Measurements from ENCODE around the gene SOWAHA.

SOWAHA gene

GRCh38 chr5:132767150-132767549, 46.0 kb upstream of the SOWAHA start:
- H3K27ac ChIP-seq, result no peak overlapping the region
- no peak for TF ChIP-seq CTCF (conservative IDR thresholded peaks at IDR 0.05)
- TF ChIP-seq ZFX (IDR thresholded peaks at IDR 0.05), result no peak

- H3K27ac ChIP-seq, result no peak overlapping the region
- TF ChIP-seq CTCF (conservative IDR thresholded peaks at IDR 0.05), result no peak
- TF ChIP-seq ZFX (IDR thresholded peaks at IDR 0.05), result no peak
These were observed 44.6 kb upstream of the SOWAHA start for GRCh38 chr5:132768485-132768868.

DNA sequence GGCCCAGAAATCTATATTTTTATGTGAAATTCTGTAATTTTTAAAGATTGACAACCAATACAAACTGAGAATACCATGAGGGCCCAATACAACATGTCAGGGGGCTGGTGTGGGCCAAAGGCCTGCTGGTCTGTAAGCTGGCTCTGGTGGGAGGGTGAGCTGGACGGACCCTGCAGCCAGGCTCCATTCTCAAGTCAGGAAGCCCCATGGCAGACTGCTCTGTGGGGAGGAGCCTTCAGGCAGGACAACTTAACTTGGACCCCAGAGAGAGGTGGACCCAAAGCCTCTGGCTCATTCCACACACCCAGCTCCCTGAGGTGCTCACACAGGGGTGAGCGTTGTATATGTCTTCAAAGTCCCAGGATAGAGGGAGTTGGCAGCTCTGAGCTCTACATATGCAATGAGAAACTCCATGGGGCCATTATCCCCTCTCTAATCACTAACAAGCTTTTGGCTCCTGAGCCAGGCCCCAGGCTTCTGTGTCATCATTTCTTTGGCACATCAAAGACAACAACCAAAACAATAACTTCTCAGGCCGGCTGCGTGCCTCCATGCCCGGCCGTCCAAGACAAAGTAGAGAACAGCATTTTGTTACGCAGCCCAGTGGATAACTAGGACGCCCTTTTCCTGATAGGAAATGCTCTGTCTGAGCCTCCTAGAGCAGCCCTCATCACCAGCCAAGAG, 42.5 kb upstream of the SOWAHA start:
- no peak overlapping the region for H3K27ac ChIP-seq

DNA sequence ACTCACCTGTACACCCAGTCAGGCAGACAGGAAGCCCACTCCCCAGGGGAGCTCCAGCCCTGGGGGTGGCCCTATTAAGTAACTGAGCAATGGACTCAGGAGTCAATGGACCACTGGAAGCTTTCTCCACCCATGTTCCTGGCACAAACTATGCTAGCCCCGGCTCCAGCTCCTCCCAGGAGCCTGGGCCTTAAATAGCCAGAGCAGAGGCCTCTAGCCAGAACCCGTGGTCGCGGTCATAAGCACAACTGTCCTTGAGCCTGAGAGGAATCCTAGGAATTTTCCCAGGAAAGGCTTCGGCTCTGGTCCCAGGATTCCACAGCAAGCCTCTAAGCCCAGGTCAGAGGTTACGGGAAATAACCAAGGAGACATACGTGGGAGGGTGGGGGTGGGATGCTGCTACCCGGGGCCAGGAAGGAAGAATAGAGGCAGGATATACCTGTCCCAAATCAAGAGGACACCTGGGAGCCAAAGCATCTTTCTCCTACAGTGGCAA, 41.6 kb upstream of the SOWAHA start:
- TF ChIP-seq ZFX (IDR thresholded peaks at IDR 0.05) (no peak), CTCF (conservative IDR thresholded peaks at IDR 0.05) (no peak)
- H3K27ac ChIP-seq, result no peak overlapping the region

More for the DNA sequence above, 42.5 kb upstream of the SOWAHA start:
- TF ChIP-seq CTCF (conservative IDR thresholded peaks at IDR 0.05), result no peak
- TF ChIP-seq ZFX (IDR thresholded peaks at IDR 0.05), result no peak

DNA sequence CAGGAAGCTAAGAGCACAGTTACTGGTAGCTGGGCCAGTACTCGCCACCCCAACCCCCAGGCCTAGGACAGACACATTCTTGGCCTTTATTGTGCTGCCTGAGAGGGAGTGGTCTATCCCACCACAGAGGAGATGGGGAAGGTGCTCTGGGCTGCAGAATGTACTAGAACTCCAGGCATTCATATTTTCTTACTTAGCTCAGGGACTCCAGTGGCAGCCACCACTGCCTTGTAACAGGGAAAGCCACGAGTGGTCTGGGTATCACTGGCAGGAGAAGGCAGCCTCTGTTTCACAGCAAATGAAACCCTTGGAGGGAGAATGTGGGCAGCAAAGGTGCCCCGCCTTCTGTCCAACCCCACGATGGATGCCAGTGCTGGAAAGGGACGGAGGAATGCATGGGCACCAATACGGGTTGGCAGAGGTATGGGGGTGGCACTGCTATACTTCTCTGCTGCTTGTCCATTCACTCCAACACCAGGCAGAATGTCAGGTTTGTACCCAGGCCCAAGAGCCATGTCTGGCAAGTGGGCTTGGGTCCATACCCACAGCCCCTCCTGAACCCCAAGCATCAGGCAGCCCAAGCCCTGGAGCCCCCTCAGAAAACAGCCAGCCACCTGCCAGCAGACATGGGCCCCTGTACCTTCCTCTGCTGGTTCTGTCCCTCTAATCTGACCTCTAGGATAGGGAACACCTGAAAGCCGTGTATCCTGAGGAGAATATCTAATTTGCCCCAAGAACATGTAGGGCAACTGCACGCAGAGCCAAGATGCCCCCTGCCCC, 40.6 kb upstream of the SOWAHA start:
- no peak overlapping the region for H3K27ac ChIP-seq
- no peak for TF ChIP-seq CTCF (conservative IDR thresholded peaks at IDR 0.05)
- no peak for TF ChIP-seq ZFX (IDR thresholded peaks at IDR 0.05)

DNA sequence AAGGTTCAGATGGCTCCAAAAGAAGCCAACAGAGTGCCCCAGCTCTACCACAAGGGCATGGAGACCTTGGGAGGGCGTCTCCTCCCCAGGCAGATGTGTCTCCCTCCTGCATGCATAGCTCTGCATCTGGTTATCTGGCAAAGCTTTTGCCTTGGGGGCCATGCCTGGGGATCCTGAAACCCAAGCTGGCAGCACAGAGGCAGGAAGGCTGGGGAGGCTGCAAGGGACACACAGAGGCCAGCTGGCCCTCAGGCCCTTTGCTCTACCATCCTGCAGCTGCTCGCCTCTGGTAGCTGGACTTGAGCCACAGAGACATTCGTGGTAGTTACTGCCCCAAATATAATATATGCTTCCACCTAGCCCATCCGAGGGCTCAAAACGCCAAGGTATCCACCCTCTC, 40.0 kb upstream of the SOWAHA start:
- H3K27ac ChIP-seq, result no peak overlapping the region
- TF ChIP-seq ZFX (IDR thresholded peaks at IDR 0.05) (no peak), CTCF (conservative IDR thresholded peaks at IDR 0.05) (no peak)

Measured in C4-2B (cell line).